ENCODE results near the gene GPR61.

Gene GPR61, protein sequence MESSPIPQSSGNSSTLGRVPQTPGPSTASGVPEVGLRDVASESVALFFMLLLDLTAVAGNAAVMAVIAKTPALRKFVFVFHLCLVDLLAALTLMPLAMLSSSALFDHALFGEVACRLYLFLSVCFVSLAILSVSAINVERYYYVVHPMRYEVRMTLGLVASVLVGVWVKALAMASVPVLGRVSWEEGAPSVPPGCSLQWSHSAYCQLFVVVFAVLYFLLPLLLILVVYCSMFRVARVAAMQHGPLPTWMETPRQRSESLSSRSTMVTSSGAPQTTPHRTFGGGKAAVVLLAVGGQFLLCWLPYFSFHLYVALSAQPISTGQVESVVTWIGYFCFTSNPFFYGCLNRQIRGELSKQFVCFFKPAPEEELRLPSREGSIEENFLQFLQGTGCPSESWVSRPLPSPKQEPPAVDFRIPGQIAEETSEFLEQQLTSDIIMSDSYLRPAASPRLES

DNA sequence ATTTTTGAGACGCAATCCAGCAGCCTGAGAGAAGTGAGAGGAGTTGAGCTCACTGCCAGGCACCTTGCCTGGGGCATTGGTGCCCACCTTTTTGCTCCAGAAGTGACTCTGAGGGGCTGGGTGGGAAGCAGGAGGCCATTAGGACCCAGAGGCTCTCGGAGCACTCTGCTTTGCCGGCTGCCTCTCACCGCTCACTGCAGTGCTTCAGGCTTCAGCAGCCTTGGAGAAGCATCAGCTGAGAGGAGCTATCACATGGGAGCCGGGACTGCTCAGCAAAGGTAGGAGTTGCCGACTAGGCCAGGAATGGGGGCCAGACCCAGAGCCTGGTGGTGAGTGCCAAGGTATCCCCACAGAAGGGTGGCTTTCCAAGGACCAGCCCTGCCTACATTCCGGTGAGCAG lies at the start of gene GPR61:
GPR61 (plus strand) TSS at position 197 of the 400 bp plus-strand sequence. CDS start 3,151 bp downstream, outside the sequence.
- no peak for DNase-seq (ENCODE audit: extremely low spot score)
- ChIA-PET CTCF (interaction anchor here (1.3 to 4.1 kb wide), 2 partner anchors 49 to 100 kb away, joined by 4 to 17 read pairs; no protein-coding TSS in a partner anchor), POLR2A (interaction anchor here (0.6 to 3.6 kb wide), 3 partner anchors 9 to 445 kb away, joined by 3 to 22 read pairs (median 4); partner anchors contain the start of genes AHCYL1, AMPD2, GNAI3 and GNAT2)

DNA sequence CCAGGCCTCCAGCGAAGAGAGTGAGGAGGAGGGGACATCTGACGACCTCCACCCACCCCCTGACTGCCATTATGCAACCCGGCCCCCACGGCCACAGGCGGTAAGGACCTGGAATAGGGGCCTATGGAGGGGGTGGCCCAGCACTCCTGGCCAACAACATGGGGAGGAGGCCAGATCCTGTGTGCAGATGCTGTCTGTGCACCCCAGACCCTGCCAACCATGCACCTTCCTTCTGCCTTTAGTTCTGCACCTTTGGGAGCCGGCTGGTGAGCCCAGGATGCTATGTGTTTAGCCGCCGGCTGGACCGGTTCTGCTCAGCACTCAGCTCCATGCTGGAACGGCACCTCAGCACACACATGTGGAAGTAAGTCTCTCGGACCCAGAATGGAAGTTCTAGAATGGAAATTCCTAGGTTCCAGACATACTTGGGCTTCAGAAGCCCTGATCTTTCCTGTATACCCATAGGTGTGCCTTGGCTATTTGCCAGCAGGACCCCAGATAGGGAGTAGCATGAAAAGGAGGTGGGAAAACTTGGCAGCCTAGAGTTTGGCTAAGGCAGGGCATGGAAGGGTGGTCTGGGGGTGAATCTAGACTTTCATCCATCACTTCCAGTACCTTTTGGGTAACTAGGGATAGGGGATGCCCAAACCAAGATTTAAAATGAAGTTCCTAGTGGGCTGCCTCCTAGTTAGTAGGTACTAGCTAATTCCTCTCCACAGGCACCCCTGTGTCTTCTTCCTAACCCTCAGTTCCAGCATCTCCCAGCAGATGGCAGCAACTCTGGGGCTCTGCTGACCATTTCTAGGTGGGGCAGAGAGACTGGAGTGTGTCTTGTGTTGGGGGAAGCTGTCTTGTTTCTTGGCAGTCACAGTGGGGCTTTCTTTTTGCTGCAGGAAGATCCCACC lies 49.4 kb upstream of the GPR61 start:
- ChIA-PET POLR2A (interaction anchor here (0.8 to 1.3 kb wide), 5 partner anchors 19 to 276 kb away, joined by 3 to 8 read pairs (median 3); partner anchors contain the start of genes AMIGO1 and SARS1), CTCF (interaction anchor here (0.5 to 3.3 kb wide), 23 partner anchors 11 to 516 kb away, joined by 3 to 50 read pairs (median 4); partner anchors contain the start of genes GNAI3, GPR61 and PSRC1)
- peak; percentile 78 for DNase-seq (ENCODE audit: extremely low spot score)
- TF ChIP-seq ARNT (IDR thresholded peaks at IDR 0.05) (no peak), ELF4 (IDR thresholded peaks at IDR 0.05) (no peak)

More for the DNA sequence above, at the start of gene GPR61:
- no peak for TF ChIP-seq ARNT (IDR thresholded peaks at IDR 0.05)
- TF ChIP-seq TARDBP (IDR thresholded peaks at IDR 0.05), result no peak
- no peak for TF ChIP-seq ZNF384 (IDR thresholded peaks at IDR 0.05)
- TF ChIP-seq FOXM1 (IDR thresholded peaks at IDR 0.05; ENCODE audit: borderline replicate concordance), result no peak
- TF ChIP-seq SP1 (IDR thresholded peaks at IDR 0.05), result no peak

DNA sequence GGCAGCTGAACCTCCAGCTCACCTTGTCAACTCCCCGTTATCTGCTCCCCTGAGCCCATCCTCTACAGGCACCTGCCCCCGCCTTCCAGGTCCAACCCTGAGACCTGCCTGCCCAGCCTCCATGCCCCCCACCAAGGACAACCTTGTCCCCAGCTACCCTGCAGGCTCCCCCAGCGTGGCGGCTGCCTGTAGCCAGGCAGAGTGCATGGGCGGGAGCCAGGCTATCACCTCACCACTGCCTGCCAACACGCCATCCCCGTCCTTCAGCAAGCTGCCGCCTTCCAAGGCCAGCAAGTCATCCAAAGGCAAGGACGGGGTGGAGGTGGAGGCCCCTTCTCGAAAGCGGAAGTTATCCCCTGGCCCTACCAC lies 48.8 kb upstream of the GPR61 start:
- no peak for TF ChIP-seq LEF1 (IDR thresholded peaks at IDR 0.05; ENCODE audit: borderline replicate concordance)
- no peak for TF ChIP-seq SUZ12 (IDR thresholded peaks at IDR 0.05)
- TF ChIP-seq ZNF384 (IDR thresholded peaks at IDR 0.05), result no peak
- TF ChIP-seq ELF4 (IDR thresholded peaks at IDR 0.05), result no peak
- TF ChIP-seq ARNT (IDR thresholded peaks at IDR 0.05), result no peak
- no peak for TF ChIP-seq L3MBTL2 (conservative IDR thresholded peaks at IDR 0.05)
- no peak for TF ChIP-seq FOXM1 (IDR thresholded peaks at IDR 0.05; ENCODE audit: borderline replicate concordance)
- TF ChIP-seq HDGF (IDR thresholded peaks at IDR 0.05; ENCODE audit: borderline replicate concordance), result no peak
- no peak for TF ChIP-seq TARDBP (IDR thresholded peaks at IDR 0.05)
- no peak for TF ChIP-seq NFRKB (IDR thresholded peaks at IDR 0.05)
- no peak for TF ChIP-seq CTBP1 (IDR thresholded peaks at IDR 0.05; ENCODE audit: borderline replicate concordance)
- no peak for TF ChIP-seq SP1 (IDR thresholded peaks at IDR 0.05)
- no peak for TF ChIP-seq FOXA1 (IDR thresholded peaks at IDR 0.05)
- TF ChIP-seq BHLHE40 (IDR thresholded peaks at IDR 0.05; ENCODE audit: borderline replicate concordance), result no peak
- no peak for TF ChIP-seq FOXK2 (IDR thresholded peaks at IDR 0.05)
- TF ChIP-seq, protein P1, sequence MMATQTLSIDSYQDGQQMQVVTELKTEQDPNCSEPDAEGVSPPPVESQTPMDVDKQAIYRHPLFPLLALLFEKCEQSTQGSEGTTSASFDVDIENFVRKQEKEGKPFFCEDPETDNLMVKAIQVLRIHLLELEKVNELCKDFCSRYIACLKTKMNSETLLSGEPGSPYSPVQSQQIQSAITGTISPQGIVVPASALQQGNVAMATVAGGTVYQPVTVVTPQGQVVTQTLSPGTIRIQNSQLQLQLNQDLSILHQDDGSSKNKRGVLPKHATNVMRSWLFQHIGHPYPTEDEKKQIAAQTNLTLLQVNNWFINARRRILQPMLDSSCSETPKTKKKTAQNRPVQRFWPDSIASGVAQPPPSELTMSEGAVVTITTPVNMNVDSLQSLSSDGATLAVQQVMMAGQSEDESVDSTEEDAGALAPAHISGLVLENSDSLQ (IDR thresholded peaks at IDR 0.05), result no peak
- CTCF ChIA-PET, result interaction anchor here (0.5 to 3.3 kb wide), 16 partner anchors 11 to 314 kb away, joined by 3 to 50 read pairs (median 4); partner anchors contain the start of genes GNAI3, GPR61 and PSRC1
- no peak for DNase-seq (ENCODE audit: extremely low spot score)
- POLR2A ChIA-PET, result interaction anchor here (0.8 to 1.0 kb wide), 4 partner anchors 19 to 277 kb away, joined by 3 to 4 read pairs (median 3); partner anchors contain the start of genes AMIGO1 and SARS1

DNA sequence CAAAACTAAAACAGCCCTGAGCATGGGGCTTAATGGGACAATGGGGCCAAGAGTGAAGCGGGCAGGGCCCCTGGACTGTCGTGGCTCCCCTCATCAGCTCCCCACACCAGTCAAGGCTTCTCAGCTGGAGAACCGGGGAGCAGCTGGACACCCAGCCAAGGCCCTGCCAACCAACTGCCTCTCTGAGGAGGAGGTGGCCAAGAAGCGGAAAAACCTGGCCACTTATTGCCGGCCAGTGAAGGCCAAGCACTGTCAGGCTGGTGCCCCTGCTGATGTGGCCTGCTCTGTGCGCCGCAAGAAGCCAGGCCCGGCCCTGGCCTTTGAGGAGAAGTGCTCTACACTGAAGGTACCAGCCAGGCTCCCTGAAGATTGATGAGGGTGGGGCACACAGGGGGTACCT lies 48.3 kb upstream of the GPR61 start:
- no peak for DNase-seq (ENCODE audit: extremely low spot score)
- TF ChIP-seq SP1 (IDR thresholded peaks at IDR 0.05), result no peak
- no peak for TF ChIP-seq FOXM1 (IDR thresholded peaks at IDR 0.05; ENCODE audit: borderline replicate concordance)
- no peak for TF ChIP-seq SUZ12 (IDR thresholded peaks at IDR 0.05)
- no peak for TF ChIP-seq L3MBTL2 (conservative IDR thresholded peaks at IDR 0.05)
- TF ChIP-seq ARNT (IDR thresholded peaks at IDR 0.05), result no peak
- TF ChIP-seq, protein P1 (IDR thresholded peaks at IDR 0.05), result no peak
- TF ChIP-seq FOXK2 (IDR thresholded peaks at IDR 0.05), result no peak
- TF ChIP-seq HDGF (IDR thresholded peaks at IDR 0.05; ENCODE audit: borderline replicate concordance), result no peak
- no peak for TF ChIP-seq FOXA1 (IDR thresholded peaks at IDR 0.05)
- no peak for TF ChIP-seq TARDBP (IDR thresholded peaks at IDR 0.05)
- TF ChIP-seq ELF4 (IDR thresholded peaks at IDR 0.05), result no peak
- TF ChIP-seq LEF1 (IDR thresholded peaks at IDR 0.05; ENCODE audit: borderline replicate concordance), result no peak
- no peak for TF ChIP-seq ZNF384 (IDR thresholded peaks at IDR 0.05)
- ChIA-PET POLR2A (interaction anchor here (0.8 to 1.0 kb wide), 3 partner anchors 18 to 215 kb away, joined by 3 read pairs; partner anchors contain the start of gene AMIGO1), CTCF (interaction anchor here (0.5 to 9.8 kb wide), 14 partner anchors 11 to 314 kb away, joined by 3 to 115 read pairs (median 4); partner anchors contain the start of genes GNAI3 and PSRC1)

DNA sequence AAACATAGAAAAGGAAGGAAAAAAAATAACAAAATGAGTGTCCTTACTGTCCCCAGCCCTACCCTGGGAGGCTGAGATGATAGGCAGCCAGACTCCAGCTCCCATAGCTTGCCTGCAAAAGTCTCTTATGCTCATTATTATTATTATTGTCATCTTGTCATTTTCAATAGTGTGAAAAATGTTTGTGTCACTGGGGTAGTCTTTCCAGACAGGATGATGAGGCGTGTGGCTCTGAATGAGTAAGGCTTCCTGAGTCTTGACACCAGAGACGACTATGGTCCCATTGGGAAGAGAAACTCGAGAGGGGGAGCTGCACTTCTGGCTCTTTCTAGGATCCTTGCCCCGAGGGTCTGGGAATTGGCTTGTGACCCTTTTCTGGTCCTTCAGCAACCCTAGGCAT lies 46.9 kb upstream of the GPR61 start:
- ChIA-PET POLR2A (interaction anchor here (0.6 to 3.3 kb wide), 5 partner anchors 9 to 279 kb away, joined by 3 to 14 read pairs (median 6); partner anchors contain the start of genes AMIGO1, ATXN7L2, PSMA5 and SARS1), CTCF (interaction anchor here (0.6 to 9.8 kb wide), 7 partner anchors 8 to 210 kb away, joined by 3 to 115 read pairs (median 12); partner anchors contain the start of genes ATXN7L2 and PSRC1)
- TF ChIP-seq SP1 (IDR thresholded peaks at IDR 0.05) (no peak), HDGF (IDR thresholded peaks at IDR 0.05; ENCODE audit: borderline replicate concordance) (no peak), NFRKB (IDR thresholded peaks at IDR 0.05) (no peak), CTBP1 (IDR thresholded peaks at IDR 0.05; ENCODE audit: borderline replicate concordance) (no peak), FOXK2 (IDR thresholded peaks at IDR 0.05) (no peak), FOXA1 (IDR thresholded peaks at IDR 0.05) (no peak), SUZ12 (IDR thresholded peaks at IDR 0.05) (no peak), L3MBTL2 (conservative IDR thresholded peaks at IDR 0.05) (no peak), ELF4 (IDR thresholded peaks at IDR 0.05) (no peak), BHLHE40 (IDR thresholded peaks at IDR 0.05; ENCODE audit: borderline replicate concordance) (no peak), LEF1 (IDR thresholded peaks at IDR 0.05; ENCODE audit: borderline replicate concordance) (no peak), TARDBP (IDR thresholded peaks at IDR 0.05) (no peak), ZNF384 (IDR thresholded peaks at IDR 0.05) (no peak)
- TF ChIP-seq, protein P1 (IDR thresholded peaks at IDR 0.05), result no peak
- DNase-seq (ENCODE audit: extremely low spot score), result no peak
